GM21576 (cell line): ENCODE measurements around the gene CFAP74.

ENCODE experiments used
- ATAC-seq: cut with Tn5 transposase; IDR thresholded peaks from one replicate; pipeline ENCODE4 v1.9.1; 2021; ENCODE audit warnings: mild to moderate bottlenecking, moderate library complexity; ENCODE audit not compliant: unreplicated experiment

CFAP74 gene

DNA sequence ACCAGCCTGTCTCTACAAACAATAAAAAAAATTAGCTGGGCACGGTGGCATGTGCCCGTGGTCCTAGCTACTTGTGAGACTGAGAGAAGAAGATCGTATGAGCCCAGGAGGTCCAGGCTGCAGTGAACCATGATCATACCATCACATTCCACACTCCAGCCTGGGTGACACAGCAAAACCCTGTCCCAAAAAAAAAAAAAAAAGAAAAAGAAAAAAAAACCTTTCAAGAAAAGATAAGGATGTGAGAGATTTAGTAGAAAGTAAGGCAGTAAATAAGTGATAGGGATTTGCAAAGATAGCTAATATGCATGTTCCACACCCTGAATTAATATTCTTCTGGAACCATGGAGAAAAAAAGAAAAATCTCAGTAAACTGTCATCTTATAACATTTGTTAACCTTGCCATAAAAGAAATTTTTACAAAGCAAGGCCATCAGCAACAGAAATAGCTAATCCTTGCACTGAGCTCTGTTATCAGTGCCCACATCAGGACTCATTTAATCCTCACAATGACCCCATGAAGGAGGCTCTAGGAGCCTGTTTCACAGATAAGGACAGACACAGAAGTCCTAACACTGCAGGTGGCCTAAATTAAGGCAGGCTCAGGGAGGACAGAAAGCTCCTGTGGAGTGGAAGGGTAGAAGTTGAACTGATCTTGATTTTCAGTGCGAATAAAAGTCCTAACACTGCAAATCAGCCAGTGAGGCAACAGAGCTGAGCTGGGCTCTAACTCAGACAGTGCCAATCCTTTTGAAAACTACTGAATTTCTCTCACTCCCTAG lies 120.3 kb downstream of the CFAP74 start:
- ATAC-seq = no peak

DNA sequence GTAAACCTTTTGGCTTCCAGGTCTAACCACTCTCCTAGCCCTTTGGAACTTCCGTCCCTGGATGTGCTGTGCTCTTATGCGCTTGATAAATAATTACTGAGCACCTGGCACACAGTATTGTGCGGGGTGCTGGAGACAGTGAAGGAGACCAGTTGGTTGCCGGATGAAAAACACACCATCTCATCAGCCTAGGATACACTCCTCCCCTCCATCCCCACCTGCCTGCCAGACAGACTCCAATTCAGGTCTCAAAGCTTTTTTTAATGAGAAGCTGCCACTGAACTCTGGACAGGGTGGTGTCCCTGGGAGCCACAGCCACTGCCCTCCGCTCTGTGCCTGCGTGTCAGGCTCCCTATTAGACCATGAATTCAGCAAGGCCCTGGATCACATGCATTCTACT lies 121.9 kb downstream of the CFAP74 start:
- ATAC-seq = no peak

DNA sequence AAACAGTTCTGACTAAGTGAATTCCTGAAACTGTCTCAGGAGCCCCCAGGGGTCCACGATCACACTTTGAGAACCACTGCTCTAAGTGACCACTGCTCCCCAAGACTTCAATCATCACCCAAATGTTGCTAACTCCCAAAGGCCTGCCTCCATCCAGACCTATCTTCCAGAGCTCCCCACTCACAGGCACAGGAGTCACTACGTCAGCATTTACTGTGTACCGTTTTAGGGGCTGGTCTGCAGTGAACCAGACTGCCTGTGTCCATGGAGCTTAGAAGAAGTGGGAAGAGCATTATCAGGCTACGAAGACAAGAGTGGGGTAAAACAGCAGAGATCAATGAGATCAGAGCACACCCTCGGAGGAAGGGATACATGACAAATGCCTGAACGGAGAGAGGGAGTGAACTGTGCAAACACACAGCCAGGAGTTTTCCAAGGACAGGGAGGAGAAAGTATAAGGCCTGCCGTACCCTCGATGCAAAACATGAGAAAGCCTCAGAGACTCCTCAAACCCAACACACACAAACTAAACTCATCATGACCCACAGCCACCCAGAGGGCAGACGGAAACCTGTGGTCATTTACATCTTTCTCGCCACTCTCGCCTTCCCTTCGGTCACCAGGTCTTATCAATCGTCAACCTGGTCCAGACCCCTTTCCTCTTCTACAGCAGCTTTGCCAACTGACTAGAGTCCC lies 122.8 kb downstream of the CFAP74 start:
- ATAC-seq = no peak

DNA sequence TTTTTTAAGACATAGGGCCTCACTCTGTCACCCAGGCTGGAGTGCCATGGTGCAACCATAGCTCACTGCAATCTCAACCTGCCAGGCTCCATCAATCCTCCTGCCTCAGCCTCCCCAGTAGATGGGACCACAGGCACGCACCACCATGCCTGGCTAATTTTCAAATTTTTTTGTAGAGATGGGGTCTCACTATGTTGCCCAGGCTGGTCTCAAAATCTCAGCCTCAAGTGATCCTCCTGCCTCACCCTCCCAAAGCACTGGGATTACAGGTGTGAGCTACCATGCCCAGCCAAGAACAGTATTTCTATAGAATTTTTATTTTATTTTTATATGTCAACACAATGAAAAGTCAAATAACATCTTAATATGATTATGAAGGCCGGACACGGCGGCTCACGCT lies 123.6 kb downstream of the CFAP74 start:
- ATAC-seq = no peak

DNA sequence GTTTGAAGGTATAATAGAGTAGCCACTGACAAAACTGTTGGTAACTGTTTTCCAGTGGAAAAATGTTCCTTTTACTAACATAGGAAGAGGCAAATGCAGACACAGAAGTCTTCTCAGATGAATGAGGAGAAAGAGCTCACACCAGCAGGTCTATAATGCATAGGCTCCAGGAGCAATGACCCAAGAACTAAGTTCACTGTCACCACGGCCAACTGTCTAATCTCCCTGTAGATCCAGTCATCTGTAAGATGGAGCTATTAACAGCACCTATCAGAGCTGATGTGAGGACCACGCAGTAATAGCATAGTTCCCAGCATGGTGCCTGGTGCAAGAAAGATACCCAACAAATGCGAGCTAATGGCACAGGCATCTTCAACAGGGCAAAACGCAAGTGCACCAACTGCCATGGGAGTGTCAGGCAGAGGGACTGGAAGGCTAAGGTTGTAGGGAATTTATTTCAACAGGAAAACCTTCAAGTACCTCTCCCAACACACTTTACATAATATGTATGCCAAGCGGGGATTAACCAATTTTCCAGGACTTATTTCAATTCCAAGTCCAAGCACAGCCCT lies 125.6 kb downstream of the CFAP74 start:
- no peak for ATAC-seq

DNA sequence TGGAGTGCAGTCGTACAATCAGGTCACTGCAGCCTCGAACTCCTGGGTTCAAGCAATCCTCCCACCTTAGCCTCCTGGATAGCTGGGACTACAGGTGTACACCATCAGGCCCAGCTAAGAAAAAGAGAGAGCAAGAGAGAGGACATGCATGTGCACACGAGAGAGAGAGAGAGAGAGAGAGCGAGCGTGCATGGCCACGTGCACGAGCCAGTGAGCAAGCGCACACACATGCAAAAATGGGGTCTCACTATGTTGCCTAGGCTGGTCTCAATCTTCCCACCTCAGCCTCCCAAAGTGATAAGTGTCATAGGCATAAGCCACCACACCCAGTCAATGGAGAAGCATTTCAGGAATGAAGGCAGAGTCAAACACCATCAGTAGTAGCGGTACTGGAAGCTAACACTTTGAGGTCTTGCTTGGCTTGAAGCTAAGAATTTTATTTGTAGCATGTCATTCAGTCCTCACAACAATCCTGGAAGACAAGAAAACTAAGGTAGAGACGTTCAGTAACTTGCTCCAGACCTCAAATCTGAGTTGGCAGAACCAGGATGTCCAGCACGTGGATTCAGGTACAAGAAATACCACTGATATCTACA lies 127.2 kb downstream of the CFAP74 start:
- ATAC-seq = no peak

DNA sequence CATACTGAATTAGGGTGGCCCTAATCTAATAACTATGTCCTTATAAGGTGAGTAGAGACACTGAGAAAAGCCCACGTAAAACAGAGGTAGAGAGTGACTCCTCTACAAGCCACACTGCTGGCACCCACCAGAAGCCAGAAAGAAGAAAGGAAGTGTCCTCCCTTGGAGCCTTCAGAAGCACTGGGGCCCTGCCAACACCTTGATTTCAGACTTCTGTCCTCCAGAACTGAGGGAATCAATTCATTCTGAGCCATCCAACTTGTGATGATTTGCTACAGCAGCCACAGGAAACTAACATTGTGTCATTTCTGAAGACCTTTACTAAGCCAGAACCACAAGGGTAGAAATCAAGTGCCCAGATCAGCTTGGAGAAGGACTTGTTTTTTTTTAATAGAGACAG lies 127.7 kb downstream of the CFAP74 start:
- no peak for ATAC-seq

DNA sequence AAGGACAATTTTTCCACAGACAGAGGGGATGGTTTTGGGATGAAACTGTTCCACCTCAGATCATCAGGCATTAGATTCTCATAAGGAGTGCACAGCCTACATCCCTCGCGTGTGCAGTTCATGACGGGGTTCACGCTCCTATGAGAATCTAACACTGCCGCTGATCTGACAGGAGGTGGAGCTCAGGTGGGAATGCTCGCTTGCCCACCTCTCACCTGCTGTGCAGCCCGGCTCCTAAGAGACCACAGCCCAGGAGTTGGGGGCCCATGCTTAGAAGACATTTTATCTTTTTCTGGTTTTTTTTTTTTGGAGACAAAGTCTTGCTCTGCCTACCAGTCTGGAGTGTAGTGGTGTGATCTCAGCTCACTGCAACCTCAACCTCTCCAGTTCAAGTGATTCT lies 128.7 kb downstream of the CFAP74 start:
- ATAC-seq = no peak

DNA sequence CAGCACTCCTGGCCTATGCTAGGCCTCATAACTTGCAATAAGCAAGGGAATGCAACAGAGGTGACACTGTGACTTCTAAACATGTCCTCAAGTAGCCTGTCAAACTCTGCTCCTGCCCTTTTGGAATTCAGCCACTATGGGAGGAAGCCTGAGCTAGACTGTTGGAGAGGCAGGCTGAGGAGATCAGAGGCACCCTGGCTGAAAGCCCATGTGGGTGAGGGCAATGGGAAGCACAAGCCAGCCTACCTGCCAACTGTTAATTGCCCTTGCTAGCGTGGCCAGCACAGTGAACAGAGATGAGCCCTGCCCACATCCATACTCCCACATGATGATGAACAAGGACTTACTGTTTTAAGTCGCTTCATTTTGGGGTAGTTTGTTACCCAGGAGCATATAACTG lies 130.4 kb downstream of the CFAP74 start:
- no peak for ATAC-seq

DNA sequence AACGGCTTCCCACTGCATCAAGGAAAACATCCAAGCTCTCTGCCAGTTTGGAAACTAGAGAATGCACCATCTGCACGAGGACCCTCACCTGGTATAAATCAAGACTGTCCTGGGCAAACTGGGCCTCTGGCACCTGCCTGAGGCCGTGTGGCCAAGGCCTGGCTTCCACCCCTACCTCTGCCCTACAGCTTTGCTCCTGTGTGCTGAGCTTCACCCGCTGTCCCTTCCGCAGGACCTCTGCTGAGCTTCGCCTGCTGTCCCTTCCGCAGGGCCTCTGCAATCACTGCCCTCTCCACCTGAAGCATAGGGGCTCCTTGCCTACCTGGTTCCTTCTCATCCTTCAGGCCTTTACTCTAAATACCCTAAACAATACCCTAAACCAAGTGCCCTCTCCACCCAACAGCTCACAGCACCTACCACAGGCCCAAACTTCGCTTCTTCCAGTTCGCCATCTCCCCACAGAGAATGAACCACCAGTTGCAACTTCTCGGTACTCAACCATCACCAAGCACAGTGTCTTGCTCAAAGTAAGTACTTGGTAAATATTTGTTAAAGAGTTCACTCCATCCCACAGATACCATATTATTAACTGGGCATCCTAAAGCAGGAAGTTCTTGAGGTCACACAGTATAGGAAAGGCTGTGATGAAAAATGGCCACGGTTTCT lies 131.1 kb downstream of the CFAP74 start:
- ATAC-seq = no peak
